HT-29 (cell line): Measurements from ENCODE around the gene GRIK2. TPM values are rescaled to one million over a fixed set of nuclear protein-coding genes. Genes with fewer than 3 reads are reported as not detected.

Source experiments
- DNase-seq: peaks from one replicate; pipeline ENCODE4 v3.0.0-alpha.2; 2015; ENCODE audit warnings: low spot score
- total RNA-seq: library from RNA; depleted of rRNA; stranded (reverse); fragments of >200 nt; shearing (Covaris generic); gene quantifications from 2 replicates; pipeline ENCODE4 v1.2.3, GENCODE V29; 2014

GRIK2 gene
- total RNA-seq, 1 experiment from 2014 or later: not detected

DNA sequence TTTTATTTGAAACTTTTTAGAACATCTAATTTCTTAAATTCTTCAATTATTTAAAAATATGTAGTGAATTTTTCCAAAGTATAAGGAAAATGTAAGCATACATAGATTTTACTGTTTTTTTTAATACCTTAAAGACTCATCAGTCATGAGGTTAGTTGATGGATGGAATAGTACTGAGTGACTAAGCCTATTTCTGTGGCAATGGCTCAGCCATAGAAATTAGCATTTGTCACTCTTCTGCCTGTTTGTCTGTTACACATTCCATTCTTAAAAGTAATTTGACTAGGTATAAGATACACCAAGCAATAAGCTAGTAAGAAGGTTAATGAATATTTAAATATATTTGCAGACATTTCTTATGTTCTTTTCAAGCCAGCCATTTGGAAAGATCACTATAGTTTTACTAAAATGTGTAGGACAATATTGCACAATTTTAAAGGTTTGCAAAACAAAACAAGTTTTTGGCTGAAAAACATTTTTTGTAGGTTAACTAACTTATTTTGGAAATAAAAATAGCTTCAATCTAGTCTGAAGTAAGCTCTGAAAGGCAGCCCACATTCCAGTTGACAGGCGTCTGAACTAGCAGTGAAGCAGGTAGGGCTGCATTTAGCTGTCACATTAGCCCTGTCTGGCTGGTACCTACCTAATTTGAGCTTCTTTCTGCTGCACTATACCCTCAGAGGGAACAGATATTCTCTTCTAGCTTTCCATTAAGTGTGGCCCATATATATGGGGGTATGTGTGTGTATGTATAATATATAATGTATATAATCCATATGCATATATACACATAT is 385.7 kb downstream of the GRIK2 start:
- DNase-seq: no peak

DNA sequence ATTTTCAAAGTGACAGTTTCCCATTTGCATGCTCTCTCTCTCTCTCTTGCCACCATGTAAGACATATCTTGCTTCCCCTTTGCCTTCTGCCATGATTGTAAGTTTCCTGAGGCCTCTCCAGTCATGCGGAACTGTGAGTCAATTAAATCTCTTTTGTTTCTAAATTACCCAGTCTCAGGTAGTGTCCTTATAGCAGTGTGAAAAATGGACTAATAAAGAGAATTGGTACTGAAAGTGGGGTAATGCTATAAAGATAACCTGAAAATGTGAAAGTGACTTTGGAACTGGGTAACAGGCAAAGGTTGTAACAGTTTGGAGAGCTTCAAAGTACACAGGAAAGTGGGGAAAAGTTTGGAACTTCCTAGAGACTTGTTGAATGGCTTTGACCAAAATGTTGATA is 389.8 kb downstream of the GRIK2 start:
- DNase-seq: no peak

DNA sequence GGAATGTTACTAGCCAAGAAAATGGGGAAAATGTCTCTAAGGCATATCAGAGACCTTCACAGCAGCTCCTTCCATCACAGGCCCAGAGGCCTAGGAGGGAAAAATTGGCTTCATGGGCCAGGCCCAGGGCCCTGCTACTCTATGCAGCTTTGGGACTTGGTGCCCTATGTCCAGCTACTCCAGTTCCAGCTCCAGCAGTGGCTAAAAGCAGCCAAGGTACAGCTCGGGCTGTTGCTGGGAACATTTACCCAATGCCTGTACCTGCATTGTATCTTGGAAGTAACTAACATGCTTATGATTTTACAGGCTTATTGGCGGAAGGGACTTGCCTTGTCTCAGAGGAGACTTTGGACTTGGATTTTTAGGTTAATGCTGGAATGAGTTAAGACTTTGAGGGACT is 390.6 kb downstream of the GRIK2 start:
- no peak for DNase-seq

DNA sequence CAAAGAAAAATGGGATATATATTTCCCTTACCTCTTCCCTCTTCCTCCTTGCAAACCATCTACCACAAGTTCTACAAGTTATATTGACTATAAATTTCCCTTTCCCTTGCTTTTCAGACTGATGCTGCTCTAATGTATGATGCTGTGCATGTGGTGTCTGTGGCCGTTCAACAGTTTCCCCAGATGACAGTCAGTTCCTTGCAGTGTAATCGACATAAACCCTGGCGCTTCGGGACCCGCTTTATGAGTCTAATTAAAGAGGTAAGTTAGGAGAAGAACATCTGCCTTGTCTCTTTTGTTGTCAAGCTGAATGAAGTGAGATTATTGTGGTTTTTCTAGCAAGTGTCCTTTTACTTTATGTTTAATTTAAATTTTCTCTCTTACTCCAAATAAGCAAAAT is 406.0 kb downstream of the GRIK2 start:
- no peak for DNase-seq

DNA sequence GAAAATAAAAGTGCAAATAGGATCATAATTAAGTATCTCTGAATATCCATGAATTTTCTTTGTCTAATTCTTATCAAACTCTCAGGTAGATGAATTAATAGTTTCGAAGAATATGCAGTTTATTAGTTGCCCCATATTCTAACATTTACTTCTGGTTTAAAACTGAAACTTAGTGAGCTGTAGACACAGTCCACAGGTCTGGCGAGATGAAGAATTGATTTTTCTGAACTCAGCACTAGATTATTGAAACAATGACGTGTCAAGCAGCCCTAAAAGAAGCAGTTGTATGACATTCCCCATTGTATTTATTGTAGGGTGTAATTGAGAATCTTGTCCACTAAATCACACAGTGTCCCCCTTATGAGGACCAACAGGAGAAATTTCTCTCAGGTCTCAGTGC is 407.1 kb downstream of the GRIK2 start:
- DNase-seq: no peak

DNA sequence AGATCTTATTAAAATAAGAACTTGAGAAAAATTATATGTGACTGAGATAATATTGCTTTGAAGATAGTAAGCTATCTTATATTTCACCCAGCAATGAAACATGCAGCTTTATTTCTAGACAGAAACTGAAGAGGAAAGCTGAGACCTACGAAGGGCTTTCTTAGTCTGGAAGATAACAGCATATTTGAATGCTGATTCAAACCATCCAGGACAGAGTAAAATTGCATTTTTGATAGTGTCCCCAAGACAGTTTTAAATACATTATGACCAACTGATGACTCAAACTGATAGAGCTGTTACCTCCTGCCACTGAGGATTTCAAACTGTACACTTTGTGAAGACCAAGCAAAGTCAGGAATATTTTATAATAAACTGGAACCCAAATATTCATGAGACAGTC is 409.6 kb downstream of the GRIK2 start:
- DNase-seq: no peak

DNA sequence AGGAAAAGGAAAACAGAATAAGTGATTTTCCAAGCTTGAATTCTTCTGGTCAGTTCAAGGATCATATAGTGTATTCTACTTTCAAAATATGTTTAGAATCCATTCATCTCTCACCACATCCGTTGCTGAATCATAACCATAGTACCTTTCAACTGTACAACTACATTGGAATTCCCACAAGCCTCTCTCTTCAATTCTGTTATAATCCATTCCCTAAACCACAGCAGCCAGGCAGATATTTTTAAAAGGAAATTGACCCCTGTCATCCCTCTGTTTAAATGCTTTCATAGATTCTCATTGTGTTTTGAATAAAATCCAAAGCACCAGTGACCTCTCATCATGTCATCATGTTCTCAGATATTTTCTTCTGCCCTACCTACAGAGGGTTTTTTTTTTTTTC is 412.7 kb downstream of the GRIK2 start:
- no peak for DNase-seq

DNA sequence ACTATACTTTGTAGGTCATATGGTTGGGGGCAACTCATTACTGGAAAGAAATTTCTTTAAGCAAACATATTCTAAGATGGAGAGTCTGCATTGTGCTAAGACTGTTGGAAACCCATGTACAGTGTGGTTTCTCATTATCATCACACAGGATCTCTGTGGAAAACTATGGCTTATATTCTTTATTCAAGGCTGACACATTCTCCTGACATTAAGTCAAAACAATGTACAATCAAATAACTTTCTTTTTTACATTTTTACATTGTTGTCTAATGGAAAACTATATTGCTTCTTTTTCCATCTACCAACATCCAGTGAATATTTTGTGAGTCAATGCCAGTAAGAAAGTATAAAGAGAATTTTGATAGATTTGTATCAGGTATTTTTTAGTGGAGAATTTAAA is 417.6 kb downstream of the GRIK2 start:
- no peak for DNase-seq

DNA sequence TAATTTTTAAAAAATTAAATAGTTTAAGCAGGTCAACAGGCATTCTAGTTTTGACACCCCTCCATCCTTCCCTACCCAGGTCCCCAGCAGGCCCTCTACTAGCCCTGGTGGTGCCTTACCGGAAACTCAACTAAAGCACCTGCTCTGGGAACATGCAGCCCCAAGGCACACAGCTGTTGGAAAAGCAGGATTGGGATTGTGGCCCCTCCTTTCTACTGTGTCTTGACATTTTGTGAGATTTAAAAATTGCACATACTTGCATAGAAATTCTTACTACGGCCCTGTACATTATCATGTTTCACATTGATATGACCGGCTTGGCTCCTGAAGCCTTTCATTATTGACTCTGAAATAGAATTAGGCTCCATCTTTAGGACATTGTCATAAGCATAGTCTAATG is 423.2 kb downstream of the GRIK2 start:
- DNase-seq: no peak

DNA sequence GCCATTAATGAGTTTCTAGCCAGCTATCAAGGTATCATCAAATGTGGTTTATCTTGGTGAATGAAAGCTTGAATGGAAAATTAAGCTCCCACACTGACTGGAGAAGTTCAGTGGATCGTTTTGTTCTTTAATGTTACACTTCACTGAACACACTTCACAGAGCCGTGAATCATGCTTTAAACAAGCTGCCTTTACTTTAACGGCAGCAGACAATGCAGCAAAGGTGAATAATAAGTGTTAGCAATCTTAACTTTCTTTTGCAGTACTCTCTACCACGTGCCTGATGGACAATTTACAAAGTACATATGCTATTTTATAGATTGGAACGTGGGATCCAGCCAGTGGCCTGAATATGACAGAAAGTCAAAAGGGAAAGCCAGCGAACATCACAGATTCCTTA is 424.5 kb downstream of the GRIK2 start:
- DNase-seq: no peak

DNA sequence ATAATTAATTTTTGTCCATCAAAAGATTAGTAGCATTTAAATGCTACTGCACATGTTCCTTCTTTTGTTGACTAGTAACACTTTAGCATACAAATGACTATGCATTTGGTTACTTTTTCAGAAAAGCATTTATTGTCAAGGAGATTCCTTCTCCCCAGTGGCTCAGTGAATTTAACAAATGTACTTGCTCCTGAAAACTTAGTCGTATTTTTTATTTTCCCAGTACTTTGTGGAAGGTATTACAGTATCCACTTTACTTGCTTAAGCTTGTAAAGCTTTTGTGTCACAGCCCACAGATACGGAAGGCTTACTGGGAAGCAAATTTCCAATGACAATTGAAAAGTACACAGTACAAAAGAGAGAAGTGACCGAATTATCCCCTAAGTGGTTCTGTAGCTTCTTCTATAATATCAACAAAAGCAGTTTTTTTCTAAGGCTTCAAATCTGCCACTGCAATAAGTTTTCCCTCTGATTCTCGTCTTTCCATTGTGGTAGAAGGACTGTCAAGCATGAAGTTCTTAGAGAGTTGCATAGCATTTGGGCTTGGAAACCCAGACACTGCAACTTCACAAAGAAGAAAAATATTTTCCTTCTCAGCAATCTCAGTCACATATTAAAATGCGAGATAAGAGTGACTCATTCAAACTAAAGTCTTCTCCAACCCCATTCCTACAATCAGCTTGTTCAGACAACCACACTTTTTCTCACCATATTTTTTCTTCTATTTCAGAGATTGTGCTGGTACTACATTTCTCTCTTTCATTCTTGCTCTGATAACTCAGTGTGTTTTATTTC is 431.2 kb downstream of the GRIK2 start:
- DNase-seq: no peak

DNA sequence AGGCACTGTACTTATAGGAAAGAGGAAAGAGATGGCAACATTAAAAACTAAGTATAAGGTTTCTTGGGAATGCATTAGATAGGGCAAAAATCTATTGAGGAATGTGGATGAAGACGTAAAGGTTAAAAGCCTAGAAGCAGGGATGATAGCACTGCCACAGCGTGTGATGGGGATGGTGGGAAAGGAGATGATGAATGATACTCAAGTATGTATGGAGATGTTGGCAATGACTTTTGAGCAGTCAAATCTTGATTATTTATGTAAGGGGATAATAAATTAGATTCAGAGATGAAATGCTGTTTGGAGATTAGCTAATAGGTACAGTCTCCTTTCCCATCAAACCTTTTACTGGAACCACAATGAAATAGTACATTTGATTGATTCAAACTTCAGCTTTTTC is 432.8 kb downstream of the GRIK2 start:
- no peak for DNase-seq

DNA sequence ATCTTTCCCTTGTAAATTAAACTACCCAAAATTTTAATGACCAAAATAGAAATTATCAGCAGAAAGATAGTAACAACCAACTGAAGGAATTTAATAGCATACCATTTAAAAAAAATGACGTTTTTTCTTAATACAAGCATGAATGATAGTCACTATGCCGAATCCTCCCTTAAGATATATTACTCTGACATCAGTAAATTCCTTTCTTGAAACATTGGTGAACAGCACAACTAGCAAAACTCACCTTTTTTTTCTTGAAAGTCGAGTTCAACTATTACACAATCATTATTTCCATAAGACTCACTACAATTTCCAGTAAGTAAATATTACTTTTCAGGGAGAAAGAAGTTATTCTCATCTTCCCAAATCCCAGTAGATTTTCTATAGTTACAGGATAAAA is 433.2 kb downstream of the GRIK2 start:
- no peak for DNase-seq

DNA sequence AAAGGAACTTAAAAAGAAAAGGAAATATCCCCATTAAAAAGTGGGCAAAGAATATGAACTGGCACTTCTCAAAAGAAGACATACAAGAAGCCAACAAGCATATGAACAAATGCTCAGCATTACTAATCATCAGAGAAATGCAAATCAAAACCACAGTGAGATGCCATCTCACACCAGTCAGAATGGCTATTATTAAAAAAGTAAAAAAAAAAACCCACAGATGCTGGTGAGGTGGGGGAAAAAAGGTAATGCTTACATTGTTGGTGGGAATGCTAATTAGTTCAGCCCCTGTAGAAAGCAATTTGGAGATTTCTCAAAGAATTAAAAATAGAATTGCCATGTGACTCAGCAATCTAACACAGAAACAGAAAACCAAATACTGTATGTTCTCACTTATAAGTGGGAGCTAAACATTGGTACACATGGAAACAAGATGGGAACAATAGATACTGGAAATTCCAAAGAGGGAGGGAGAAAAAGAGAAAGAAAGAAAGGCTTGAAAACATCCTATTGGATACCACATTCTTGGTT is 437.1 kb downstream of the GRIK2 start:
- no peak for DNase-seq

DNA sequence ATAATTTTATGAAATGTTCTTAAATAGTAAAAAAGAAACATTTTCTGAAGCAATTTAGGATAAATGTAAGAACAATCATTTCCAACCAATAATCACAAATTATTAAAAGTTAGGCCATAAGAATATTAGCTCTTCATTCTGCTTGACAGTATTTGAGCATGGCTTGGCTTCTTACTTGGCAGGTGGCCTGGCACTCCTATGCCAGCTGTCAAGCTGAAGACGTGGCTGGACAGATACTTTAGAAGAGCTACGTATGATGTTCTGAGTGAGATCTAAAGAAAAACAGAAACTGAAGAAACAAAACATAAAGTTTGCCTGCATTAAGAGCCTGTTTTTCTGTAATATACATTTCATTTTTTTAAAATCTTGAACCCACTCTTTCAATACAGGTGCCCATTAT is 438.9 kb downstream of the GRIK2 start:
- DNase-seq: no peak

DNA sequence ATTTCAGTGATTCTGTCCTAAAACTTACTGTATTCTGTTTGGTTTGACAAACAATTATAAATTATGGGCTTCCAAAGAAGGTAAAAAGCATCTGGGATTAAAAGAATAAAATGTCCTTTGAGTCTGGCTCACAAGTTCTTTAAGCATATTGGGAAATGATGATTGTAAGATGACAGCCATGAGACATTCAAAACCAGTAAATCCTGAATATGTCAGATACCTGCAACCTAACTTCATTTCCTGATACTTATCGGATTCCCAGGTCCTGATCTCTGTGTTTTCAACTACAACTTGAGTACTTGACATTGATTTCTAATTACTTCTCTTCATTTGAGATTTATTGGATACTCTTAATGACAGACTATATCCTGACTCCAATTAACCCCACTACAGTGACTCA is 446.6 kb downstream of the GRIK2 start:
- no peak for DNase-seq

DNA sequence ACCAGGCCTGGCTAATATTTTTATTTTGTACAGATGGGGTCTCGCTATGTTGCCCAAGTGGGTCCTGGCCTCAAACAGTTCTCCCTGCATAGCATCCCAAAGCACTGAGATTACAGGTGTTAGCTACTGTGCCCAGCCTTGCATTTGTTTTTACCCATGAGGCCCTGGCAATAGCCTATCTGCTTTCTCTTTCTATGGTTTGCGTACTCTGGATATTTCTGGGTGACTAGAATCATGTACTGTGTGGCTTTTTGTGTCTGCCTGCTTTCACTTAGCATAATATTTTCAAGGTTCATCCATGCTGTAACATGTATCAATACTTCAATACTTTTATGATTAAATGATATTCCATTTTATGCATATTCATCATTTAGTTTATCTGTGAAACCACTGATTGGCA is 451.7 kb downstream of the GRIK2 start:
- no peak for DNase-seq

DNA sequence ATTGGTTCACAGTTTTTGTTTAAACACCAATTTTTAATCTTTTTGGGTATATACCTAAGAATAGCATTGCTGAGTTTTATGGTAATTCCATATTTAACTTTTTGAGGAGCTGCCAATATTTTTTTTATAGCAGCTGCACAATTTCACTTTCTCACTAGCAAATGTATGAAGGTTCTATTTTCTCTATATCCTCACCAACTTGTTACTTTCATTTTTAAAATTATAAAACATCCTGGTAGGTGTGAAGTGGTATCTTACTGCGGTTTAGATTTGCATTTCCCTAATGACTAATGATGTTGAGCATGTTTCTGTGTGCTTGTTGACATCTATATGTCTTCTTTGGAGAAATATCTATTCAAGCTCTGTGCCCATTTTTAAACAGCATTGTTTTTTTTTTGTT is 452.1 kb downstream of the GRIK2 start:
- DNase-seq: no peak

DNA sequence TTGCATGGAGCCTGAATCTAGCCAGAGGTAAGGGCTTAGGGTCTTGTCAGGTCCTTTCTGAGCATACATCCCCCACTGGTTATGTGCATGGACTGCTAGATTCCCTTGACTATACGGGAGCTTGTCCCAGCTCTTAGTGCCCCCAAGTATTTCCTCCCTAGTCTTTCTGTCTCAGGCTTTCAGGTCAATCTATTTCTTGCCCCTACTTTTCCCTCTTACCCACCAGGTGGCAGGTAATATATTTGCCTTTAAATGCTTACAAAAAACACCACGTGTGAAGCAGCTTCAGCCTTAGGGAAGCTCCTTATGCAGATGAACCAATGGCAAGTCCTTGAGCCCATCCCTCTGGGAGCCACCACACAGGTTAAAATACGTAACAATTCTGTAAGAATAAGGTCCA is 454.2 kb downstream of the GRIK2 start:
- no peak for DNase-seq

DNA sequence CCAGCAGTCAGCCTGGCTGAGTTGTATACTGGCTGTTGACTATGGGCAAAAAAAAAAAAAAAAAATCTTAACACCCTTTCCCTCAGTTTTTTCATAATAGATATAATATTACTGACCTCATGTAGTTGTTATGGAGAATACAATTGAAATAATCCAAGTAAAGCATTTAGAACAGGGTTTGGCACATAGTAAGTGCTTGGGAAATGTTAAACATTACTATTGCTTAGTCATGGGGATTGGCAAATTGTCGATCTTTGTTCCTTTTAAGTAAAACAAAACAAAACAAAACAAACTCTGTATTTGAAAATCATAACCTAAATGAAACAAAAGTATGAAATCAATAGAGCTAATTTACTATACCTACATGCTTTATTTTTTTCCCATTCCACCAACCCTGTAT is 458.4 kb downstream of the GRIK2 start:
- DNase-seq: no peak

DNA sequence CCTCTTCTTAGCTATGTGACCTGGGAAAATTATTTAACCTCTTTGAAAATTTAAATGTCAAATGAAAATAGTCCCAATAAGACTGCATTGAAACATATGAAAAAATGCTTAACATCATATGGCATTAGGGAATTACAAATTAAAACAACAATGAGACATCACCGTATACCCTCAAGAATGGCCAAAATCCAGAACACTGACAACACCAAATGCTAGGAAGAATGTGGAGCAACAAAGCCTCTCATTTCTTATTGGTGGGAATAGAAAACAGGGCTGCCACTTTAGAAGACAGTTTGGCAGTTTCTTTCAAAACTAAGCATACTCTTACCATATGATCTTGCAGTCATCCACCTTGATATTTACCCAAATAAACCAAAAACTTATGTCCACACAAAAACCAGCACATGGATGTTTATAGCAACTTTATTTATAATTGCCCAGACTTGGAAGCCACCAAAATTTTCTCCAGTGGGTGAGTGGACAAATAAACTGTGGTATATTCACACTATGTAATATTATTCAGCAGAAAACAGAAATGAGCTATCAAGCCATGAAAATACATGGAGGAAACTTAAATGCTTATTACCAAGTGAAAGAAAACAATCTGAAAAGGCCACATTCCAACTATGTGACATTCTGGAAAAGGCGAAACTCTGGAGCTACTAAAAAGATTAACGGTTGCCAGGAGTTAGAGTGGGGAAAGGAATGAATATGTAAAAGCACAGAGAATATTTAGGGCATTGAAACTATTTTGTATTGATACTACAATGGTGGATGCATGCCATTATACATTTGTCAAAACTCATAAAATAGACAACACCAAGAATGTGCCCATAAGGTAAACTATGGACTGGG is 459.9 kb downstream of the GRIK2 start:
- no peak for DNase-seq

DNA sequence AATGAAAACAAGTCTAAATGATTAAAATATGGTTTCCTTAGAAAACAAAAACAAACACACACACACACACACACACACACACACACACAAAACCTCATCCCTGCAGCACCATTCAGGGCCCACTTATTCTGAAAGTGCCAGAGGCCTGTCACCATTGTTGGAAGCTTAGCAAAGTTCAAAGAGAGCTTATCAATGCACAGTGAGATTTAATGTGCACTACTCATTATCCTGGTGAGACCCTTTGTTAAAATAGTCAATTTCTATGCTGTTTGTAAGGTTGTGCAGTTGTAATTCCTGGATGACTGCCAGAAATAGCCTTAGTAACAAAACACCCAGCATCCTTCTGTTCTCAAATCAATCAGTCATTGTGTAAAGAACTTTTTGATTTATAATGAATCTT is 482.9 kb downstream of the GRIK2 start:
- no peak for DNase-seq
